Stomach (tissue), 4 donors: ENCODE results near the gene SLC16A7.

ENCODE experiments used
- EP300 ChIP-seq: sonication (generic); formaldehyde crosslinking; IDR thresholded peaks from one replicate; pipeline ENCODE4 v1.6.1; 2017; ENCODE audit warnings: antibody characterized with exemption
- POLR2A ChIP-seq, 4 donors: fragments of 450-650 bp; IDR thresholded peaks; one replicate each; pipeline ENCODE4 v1.6.1; 2016; ENCODE audit warnings: antibody characterized with exemption in 4 of 4, control low read depth in 2 of 4, mild to moderate bottlenecking in 1 of 4, moderate library complexity in 1 of 4
- POLR2AphosphoS5 ChIP-seq, 3 donors: sonication (generic); formaldehyde crosslinking; IDR thresholded peaks; one replicate each; pipeline ENCODE4 v1.6.1; 2016; ENCODE audit warnings: antibody characterized with exemption in 3 of 3
- TF ChIP-seq, protein P1 (sequence below), 7 experiments: fragments of 450-650 bp in 4 of 7; fragments of 200-600 bp in 3 of 7; sonication (generic) in 3 of 7; IDR thresholded peaks; one replicate each; pipeline ENCODE4 v1.5.1; 2016 to 2019; ENCODE audit warnings: antibody characterized with exemption in 7 of 7, control low read depth in 2 of 7, mild to moderate bottlenecking in 1 of 7

DNA sequence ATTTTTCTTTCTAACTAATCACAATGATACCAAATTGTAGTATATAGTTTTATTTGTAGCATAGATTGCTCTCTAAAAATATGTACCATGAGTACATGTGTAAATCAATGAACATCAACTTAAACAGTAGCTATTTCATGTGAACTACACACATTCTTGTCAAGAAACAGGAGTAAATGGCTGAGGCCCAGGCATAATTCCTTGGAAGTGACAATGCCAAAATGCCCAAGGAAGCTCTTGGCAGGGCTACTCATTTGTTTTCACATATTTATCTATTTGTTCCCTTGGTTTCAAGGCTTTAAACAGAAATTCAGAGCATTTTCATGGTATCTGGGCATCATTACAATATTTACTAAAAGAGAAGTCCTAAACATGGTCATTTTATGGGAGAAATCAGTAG, 165.7 kb downstream of the SLC16A7 start:
- TF ChIP-seq POLR2AphosphoS5 (IDR thresholded peaks at IDR 0.05) (no peak), POLR2A (IDR thresholded peaks at IDR 0.05) (no peak), EP300 (no peak)
- TF ChIP-seq, protein P1, sequence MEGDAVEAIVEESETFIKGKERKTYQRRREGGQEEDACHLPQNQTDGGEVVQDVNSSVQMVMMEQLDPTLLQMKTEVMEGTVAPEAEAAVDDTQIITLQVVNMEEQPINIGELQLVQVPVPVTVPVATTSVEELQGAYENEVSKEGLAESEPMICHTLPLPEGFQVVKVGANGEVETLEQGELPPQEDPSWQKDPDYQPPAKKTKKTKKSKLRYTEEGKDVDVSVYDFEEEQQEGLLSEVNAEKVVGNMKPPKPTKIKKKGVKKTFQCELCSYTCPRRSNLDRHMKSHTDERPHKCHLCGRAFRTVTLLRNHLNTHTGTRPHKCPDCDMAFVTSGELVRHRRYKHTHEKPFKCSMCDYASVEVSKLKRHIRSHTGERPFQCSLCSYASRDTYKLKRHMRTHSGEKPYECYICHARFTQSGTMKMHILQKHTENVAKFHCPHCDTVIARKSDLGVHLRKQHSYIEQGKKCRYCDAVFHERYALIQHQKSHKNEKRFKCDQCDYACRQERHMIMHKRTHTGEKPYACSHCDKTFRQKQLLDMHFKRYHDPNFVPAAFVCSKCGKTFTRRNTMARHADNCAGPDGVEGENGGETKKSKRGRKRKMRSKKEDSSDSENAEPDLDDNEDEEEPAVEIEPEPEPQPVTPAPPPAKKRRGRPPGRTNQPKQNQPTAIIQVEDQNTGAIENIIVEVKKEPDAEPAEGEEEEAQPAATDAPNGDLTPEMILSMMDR (IDR thresholded peaks at IDR 0.05) = no peak
